Measurements from ENCODE around the gene RASSF8. TPM values are rescaled to one million over a fixed set of nuclear protein-coding genes. Genes with fewer than 3 reads are reported as not detected.

Gene RASSF8
- total RNA-seq, 1 experiment from 2014 or later, result 26.5 TPM

- Histone ChIP-seq H3K79me2 (ENCODE audit: low read depth) (peaks cover 37% of the 10 kb centered on the region), H3K27ac (no peak overlapping the region), H3K27me3 (ENCODE audit: insufficient read depth, low read depth) (no peaks in the 10 kb centered on the region), H3F3A (ENCODE audit: insufficient read depth, low read depth) (peaks cover 12% of the 10 kb centered on the region), H3K4me1 (replicated peaks; ENCODE audit: insufficient read depth) (peaks cover 24% of the 10 kb centered on the region), H3K4me2 (no peak overlapping the region), H3K9me2 (ENCODE audit: insufficient read depth) (no peaks in the 10 kb centered on the region), H3K4me3 (no peak overlapping the region), H3K9me3 (ENCODE audit: insufficient read depth, low read depth) (no peaks in the 10 kb centered on the region), H3K36me3 (ENCODE audit: low read depth) (no peaks in the 10 kb centered on the region), H2AFZ (no peak overlapping the region), H4K20me1 (ENCODE audit: insufficient read depth) (no peaks in the 10 kb centered on the region)
- ChIA-PET CTCF (interaction anchor here (0.6 kb wide), 1 partner anchor 845 kb away, joined by 4 read pairs; no protein-coding TSS in a partner anchor), POLR2A (ENCODE audit: unreplicated experiment) (no interaction called here)
- intact Hi-C loops (cut with micrococcal nuclease; ENCODE audit: unreplicated experiment), result loop anchor here (5.0 to 10.0 kb wide), 3 partner anchors 63 to 660 kb away; no protein-coding TSS in a partner anchor
- no TSS peak for BruUV-seq (replicated peaks)
- TF ChIP-seq EZH2 (IDR thresholded peaks at IDR 0.05; ENCODE audit: low read depth) (no peak), CTCF (conservative IDR thresholded peaks at IDR 0.05) (no peak)
- no peak for DNase-seq
Measured at GRCh38 chr12:26034371-26035142, 76.1 kb downstream of the RASSF8 start.

GRCh38 chr12:26036877-26037276 is 78.4 kb downstream of the RASSF8 start:
- Histone ChIP-seq H3K27ac (no peak overlapping the region), H3K27me3 (ENCODE audit: insufficient read depth, low read depth) (no peaks in the 10 kb centered on the region), H3K4me3 (no peak overlapping the region), H3K4me1 (replicated peaks; ENCODE audit: insufficient read depth) (peaks cover 28% of the 10 kb centered on the region), H3K4me2 (no peak overlapping the region), H2AFZ (no peak overlapping the region), H3K9me3 (ENCODE audit: insufficient read depth, low read depth) (no peaks in the 10 kb centered on the region), H3F3A (ENCODE audit: insufficient read depth, low read depth) (peaks cover 12% of the 10 kb centered on the region), H3K36me3 (ENCODE audit: low read depth) (no peaks in the 10 kb centered on the region), H3K9me2 (ENCODE audit: insufficient read depth) (no peaks in the 10 kb centered on the region), H4K20me1 (ENCODE audit: insufficient read depth) (no peaks in the 10 kb centered on the region), H3K79me2 (ENCODE audit: low read depth) (peaks cover 27% of the 10 kb centered on the region)
- DNase-seq, result no peak
- CTCF ChIA-PET, result no interaction called here
- intact Hi-C loops (cut with micrococcal nuclease; ENCODE audit: unreplicated experiment), result loop anchor here (10.0 kb wide), 2 partner anchors 618 to 658 kb away; no protein-coding TSS in a partner anchor
- BruUV-seq (replicated peaks), result no TSS peak
- no peak for TF ChIP-seq EZH2 (IDR thresholded peaks at IDR 0.05; ENCODE audit: low read depth)
- TF ChIP-seq CTCF (conservative IDR thresholded peaks at IDR 0.05), result no peak
- POLR2A ChIA-PET (ENCODE audit: unreplicated experiment), result no interaction called here

GRCh38 chr12:26037615-26038220 is 79.2 kb downstream of the RASSF8 start:
- Histone ChIP-seq H3K79me2 (ENCODE audit: low read depth) (peaks cover 28% of the 10 kb centered on the region), H3K36me3 (ENCODE audit: low read depth) (no peaks in the 10 kb centered on the region), H3K4me2 (no peak overlapping the region), H3K27me3 (ENCODE audit: insufficient read depth, low read depth) (no peaks in the 10 kb centered on the region), H3K4me3 (no peak overlapping the region), H3F3A (ENCODE audit: insufficient read depth, low read depth) (peaks cover 6% of the 10 kb centered on the region; the same call in 1 of the 2 replicates), H4K20me1 (ENCODE audit: insufficient read depth) (no peaks in the 10 kb centered on the region), H3K9me2 (ENCODE audit: insufficient read depth) (no peaks in the 10 kb centered on the region), H2AFZ (no peak overlapping the region), H3K27ac (no peak overlapping the region), H3K9me3 (ENCODE audit: insufficient read depth, low read depth) (no peaks in the 10 kb centered on the region), H3K4me1 (replicated peaks; ENCODE audit: insufficient read depth) (peaks cover 28% of the 10 kb centered on the region)
- TF ChIP-seq EZH2 (IDR thresholded peaks at IDR 0.05; ENCODE audit: low read depth), result no peak
- TF ChIP-seq CTCF (conservative IDR thresholded peaks at IDR 0.05), result no peak
- no TSS peak for BruUV-seq (replicated peaks)
- POLR2A ChIA-PET (ENCODE audit: unreplicated experiment), result interaction anchor here (0.6 kb wide), 1 partner anchor 567 kb away, joined by 5 read pairs; no protein-coding TSS in a partner anchor
- no peak for DNase-seq
- intact Hi-C loops (cut with micrococcal nuclease; ENCODE audit: unreplicated experiment), result loop anchor here (10.0 kb wide), 2 partner anchors 617 to 657 kb away; no protein-coding TSS in a partner anchor
- CTCF ChIA-PET, result interaction anchor here (0.6 to 1.3 kb wide), 2 partner anchors 28 to 664 kb away, joined by 3 to 4 read pairs; no protein-coding TSS in a partner anchor

All from PC-9 (cell line).